Calu3 (cell line): ENCODE measurements around the gene MRPL11. TPM values are rescaled to one million over a fixed set of nuclear protein-coding genes. Genes with fewer than 3 reads are reported as not detected.

Experiments used
- BruUV-seq: library from RNA; stranded (reverse); fragments of 400-500 nt; replicated peaks from 2 replicates; lab custom pipeline; 2021; lab: Mats Ljungman, UMichigan
- CTCF ChIA-PET: fragments of 300-600 bp; sonication (Branson Sonifier 250); formaldehyde crosslinking; loops from one replicate; lab custom pipeline; 2022; ENCODE audit warnings: antibody characterized with exemption; lab: Charles Lee
- DNase-seq: peaks from one replicate; pipeline ENCODE4 v3.0.0; 2022
- H3K27ac Mint-ChIP-seq: one replicate; pipeline ENCODE4 v1.8.0; 2022; ENCODE audit warnings: mixed read lengths; ENCODE audit not compliant: unreplicated experiment
- H3K27me3 Mint-ChIP-seq: one replicate; pipeline ENCODE4 v1.8.0; 2022; ENCODE audit warnings: mixed read lengths; ENCODE audit not compliant: unreplicated experiment
- H3K36me3 Mint-ChIP-seq: one replicate; pipeline ENCODE4 v1.8.0; 2022; ENCODE audit warnings: mild to moderate bottlenecking, moderate library complexity, mixed read lengths; ENCODE audit not compliant: insufficient read depth, unreplicated experiment
- H3K4me1 Mint-ChIP-seq: one replicate; pipeline ENCODE4 v1.8.0; 2022; ENCODE audit warnings: mild to moderate bottlenecking, low read depth, mixed read lengths; ENCODE audit not compliant: unreplicated experiment
- H3K4me3 Mint-ChIP-seq: one replicate; pipeline ENCODE4 v1.8.0; 2022; ENCODE audit warnings: mild to moderate bottlenecking, low read depth, moderate library complexity, mixed read lengths; ENCODE audit not compliant: unreplicated experiment
- H3K9me3 Mint-ChIP-seq: one replicate; pipeline ENCODE4 v1.8.0; 2022; ENCODE audit warnings: low read depth, mixed read lengths; ENCODE audit not compliant: unreplicated experiment
- intact Hi-C: fragments of 100-400 bp; cut with micrococcal nuclease; formaldehyde crosslinking; loops from one replicate; pipeline ENCODE4 v1.10.0; 2022; ENCODE audit not compliant: unreplicated experiment
- total RNA-seq: library from RNA; stranded (reverse); gene quantifications from 2 replicates; pipeline ENCODE4 v1.2.3, GENCODE V29; 2022
- TF ChIP-seq, protein P1 (sequence below): fragments of 200-600 bp; IDR thresholded peaks from one replicate; pipeline ENCODE4 v1.8.0; 2022; ENCODE audit warnings: antibody characterized with exemption; ENCODE audit not compliant: unreplicated experiment

The MRPL11 gene
- total RNA-seq, 1 experiment from 2014 or later: 79.6 TPM

DNA sequence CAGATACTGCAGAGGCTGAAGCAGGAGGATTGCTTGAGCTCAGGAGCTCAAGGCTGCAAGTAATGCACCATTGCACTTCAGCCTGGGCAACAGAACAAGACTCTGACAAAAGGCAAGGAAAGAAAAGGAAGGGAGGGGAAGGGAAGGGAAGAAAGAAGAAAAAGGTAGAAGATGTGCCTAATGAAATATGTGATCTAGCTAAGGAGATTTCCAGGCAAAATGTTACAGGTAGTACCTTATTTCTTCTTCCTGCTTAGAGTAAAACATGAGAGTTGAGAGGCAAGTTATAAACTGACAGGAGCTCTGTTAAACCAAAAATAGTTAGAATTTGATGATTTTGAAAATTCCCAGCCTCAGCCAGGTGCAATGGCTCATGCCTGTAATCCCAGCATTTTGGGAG, 23.4 kb upstream of the MRPL11 start:
- no peak overlapping the region for H3K4me3 Mint-ChIP-seq
- TF ChIP-seq, protein P1, sequence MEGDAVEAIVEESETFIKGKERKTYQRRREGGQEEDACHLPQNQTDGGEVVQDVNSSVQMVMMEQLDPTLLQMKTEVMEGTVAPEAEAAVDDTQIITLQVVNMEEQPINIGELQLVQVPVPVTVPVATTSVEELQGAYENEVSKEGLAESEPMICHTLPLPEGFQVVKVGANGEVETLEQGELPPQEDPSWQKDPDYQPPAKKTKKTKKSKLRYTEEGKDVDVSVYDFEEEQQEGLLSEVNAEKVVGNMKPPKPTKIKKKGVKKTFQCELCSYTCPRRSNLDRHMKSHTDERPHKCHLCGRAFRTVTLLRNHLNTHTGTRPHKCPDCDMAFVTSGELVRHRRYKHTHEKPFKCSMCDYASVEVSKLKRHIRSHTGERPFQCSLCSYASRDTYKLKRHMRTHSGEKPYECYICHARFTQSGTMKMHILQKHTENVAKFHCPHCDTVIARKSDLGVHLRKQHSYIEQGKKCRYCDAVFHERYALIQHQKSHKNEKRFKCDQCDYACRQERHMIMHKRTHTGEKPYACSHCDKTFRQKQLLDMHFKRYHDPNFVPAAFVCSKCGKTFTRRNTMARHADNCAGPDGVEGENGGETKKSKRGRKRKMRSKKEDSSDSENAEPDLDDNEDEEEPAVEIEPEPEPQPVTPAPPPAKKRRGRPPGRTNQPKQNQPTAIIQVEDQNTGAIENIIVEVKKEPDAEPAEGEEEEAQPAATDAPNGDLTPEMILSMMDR: no peak
- intact Hi-C loops: no loop called here

DNA sequence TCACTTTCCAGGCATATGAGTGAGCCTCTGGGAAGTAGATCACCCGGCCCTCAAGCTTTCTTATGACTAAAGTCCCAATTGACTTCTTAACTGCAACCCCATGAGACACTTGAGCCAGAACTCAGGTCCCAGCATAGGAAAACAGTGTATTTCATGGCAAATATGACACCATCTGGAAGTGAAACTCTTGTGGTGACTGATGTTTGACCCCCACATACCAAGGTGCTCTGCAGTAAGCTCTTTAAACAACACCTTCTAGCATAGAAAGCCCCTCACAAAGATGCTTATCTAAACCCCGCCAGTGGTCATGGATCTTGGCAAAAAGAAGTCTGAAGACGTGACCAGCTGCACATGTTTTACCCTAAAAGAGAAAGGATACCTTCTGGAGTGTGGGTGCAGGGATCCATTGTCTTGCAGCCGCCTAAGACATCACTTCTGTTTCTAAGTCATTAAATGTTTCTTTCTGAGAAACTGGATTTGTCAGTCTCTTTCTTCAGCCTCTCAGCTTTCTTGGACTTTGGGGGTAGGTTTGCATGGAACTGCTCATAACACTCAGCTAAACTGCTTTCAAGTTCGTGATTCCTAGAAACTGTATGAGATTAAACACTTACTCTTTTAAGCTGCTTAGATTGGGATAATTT, 20.6 kb upstream of the MRPL11 start:
- Mint-ChIP-seq H3K27me3 (peaks cover 18% of the 10 kb centered on the region), H3K4me1 (peaks cover 13% of the 10 kb centered on the region), H3K27ac (no peak overlapping the region), H3K4me3 (no peak overlapping the region), H3K36me3 (no peaks in the 10 kb centered on the region), H3K9me3 (peaks cover 2% of the 10 kb centered on the region)
- TF ChIP-seq, protein P1: no peak
- intact Hi-C loops: no loop called here
- no TSS peak for BruUV-seq
- DNase-seq: no peak
- CTCF ChIA-PET: interaction anchor here (1.5 kb wide), 1 partner anchor 21 kb away, joined by 3 read pairs; the partner anchor contains the start of gene DPP3

More for the DNA sequence above, 23.4 kb upstream of the MRPL11 start:
- no peak for DNase-seq
- CTCF ChIA-PET: interaction anchor here (1.5 kb wide), 1 partner anchor 18 kb away, joined by 4 read pairs; the partner anchor contains the start of gene DPP3
- H3K27me3 Mint-ChIP-seq: peaks cover 18% of the 10 kb centered on the region
- H3K27ac Mint-ChIP-seq: no peak overlapping the region
- peaks cover under 1% of the 10 kb centered on the region for H3K4me1 Mint-ChIP-seq
- peaks cover 2% of the 10 kb centered on the region for H3K9me3 Mint-ChIP-seq
- no TSS peak for BruUV-seq
- peaks cover 10% of the 10 kb centered on the region for H3K36me3 Mint-ChIP-seq

DNA sequence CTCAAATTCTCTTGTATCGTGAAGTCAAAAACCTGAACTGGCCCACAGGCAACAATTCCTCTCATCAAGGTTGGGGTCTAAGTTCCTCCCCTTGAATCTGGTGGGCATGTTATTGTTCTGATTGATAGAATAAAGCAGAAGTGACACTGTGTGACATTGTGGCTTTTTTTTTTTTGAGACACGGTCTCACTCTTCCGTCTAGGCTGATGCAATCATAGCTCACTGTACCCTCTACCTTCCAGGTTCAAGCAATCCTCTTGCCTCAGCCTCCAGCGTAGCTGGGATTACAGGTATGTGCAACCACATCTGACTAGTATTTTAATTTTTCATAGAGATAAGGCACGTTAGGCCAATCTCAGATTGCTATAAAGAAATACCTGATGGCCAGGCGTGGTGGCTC, 19.2 kb upstream of the MRPL11 start:
- no TSS peak for BruUV-seq
- intact Hi-C loops: no loop called here
- no peak overlapping the region for H3K4me3 Mint-ChIP-seq
- TF ChIP-seq, protein P1: no peak
- no peak for DNase-seq
- CTCF ChIA-PET: no interaction called here
- peaks cover 18% of the 10 kb centered on the region for H3K27me3 Mint-ChIP-seq
- peaks cover 18% of the 10 kb centered on the region for H3K4me1 Mint-ChIP-seq
- no peak overlapping the region for H3K27ac Mint-ChIP-seq
- no peaks in the 10 kb centered on the region for H3K9me3 Mint-ChIP-seq
- no peaks in the 10 kb centered on the region for H3K36me3 Mint-ChIP-seq

DNA sequence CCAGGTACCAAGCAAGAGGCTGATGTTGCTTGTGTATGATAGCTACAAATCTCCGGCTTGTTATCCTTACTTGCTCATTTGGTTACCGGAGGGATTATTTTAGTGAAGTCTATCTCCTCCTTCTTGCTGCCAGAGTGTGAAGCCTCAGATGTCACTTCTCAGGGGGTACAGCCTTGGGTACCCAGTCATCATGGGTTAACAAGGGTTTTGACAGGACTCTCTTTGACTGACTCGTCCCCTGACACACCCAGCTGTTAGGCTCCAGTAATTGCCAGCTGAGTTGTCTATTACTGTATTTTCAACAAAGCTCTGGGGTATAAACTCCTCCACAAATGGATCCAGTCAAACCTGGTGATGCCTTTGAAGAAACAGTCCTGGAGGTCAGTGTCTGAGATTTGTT, 16.2 kb upstream of the MRPL11 start:
- BruUV-seq: no TSS peak
- H3K36me3 Mint-ChIP-seq: no peaks in the 10 kb centered on the region

More for the DNA sequence above, 16.2 kb upstream of the MRPL11 start:
- no peak overlapping the region for H3K27ac Mint-ChIP-seq
- peaks cover 18% of the 10 kb centered on the region for H3K4me1 Mint-ChIP-seq
- DNase-seq: no peak
- intact Hi-C loops: no loop called here
- H3K27me3 Mint-ChIP-seq: peaks cover 47% of the 10 kb centered on the region
- TF ChIP-seq, protein P1: no peak
- no peaks in the 10 kb centered on the region for H3K9me3 Mint-ChIP-seq
- H3K4me3 Mint-ChIP-seq: no peak overlapping the region
- CTCF ChIA-PET: interaction anchor here (0.5 to 1.5 kb wide), 2 partner anchors 12 to 1024 kb away, joined by 4 to 14 read pairs; partner anchors contain the start of gene PELI3
